K562 (cell line): ENCODE measurements around the gene TNIK. TPM values are rescaled to one million over a fixed set of nuclear protein-coding genes. Genes with fewer than 3 reads are reported as not detected.
A peak's percentile ranks its signal among the peaks of the same experiment; 100 is the strongest.

Source experiments
- ATAC-seq: fragments of 200-7000 bp; cut with Tn5 transposase; 3 replicates; pipeline ENCODE4 v1.9.1; 2020; ENCODE audit warnings: moderate library complexity
- BruUV-seq: library from RNA; stranded (reverse); fragments of 400-500 nt; replicated peaks from 2 replicates; lab custom pipeline; 2021; lab: Mats Ljungman, UMichigan
- CTCF ChIA-PET: fragments of 300-600 bp; formaldehyde crosslinking; extraction: SDS; loops from one replicate; lab custom pipeline; 2021; ENCODE audit warnings: low intra/inter-chr PET ratio; lab: Yijun Ruan, JAX
- POLR2A ChIA-PET: fragments of 300-600, 350-650 bp; sonication (Branson Sonifier 250); formaldehyde crosslinking; extraction: SDS; loops from one replicate; lab custom pipeline; 2021; ENCODE audit warnings: antibody characterized with exemption, inconsistent platforms; lab: Yijun Ruan, JAX
- DNase-seq, 4 experiments: peaks; one replicate each; pipeline versions ENCODE4 v3.0.0 to v3.0.0-alpha.2; 2011 to 2018; ENCODE audit warnings: low spot score in 3 of 4, mixed read lengths in 3 of 4; ENCODE audit errors: extremely low read depth in 1 of 4
- FAIRE-seq: peaks from 2 replicates; lab custom pipeline; 2011; peaks lifted over from hg19 to GRCh38; lab: Jason Lieb, UNC
- H2AFZ ChIP-seq: 2 replicates; pipeline ENCODE4 v1.6.0; 2011; ENCODE audit warnings: low read depth, low read length, control low read depth, inconsistent platforms
- H3K27ac ChIP-seq: fragments of 200-600 bp; 3 replicates; pipeline ENCODE4 v1.8.0; 2011; ENCODE audit warnings: low read depth, mild to moderate bottlenecking, control low read depth, inconsistent platforms, low read length, moderate library complexity, mixed read lengths; ENCODE audit errors: extremely low read depth
- H3K27me3 ChIP-seq, 2 experiments: fragments of 300-600 bp in 1 of 2; 2 replicates in 1 of 2; 3 replicates in 1 of 2; pipeline versions ENCODE4 v1.6.0 to v1.8.0; 2011; ENCODE audit warnings: inconsistent platforms in 2 of 2, low read length in 2 of 2, mild to moderate bottlenecking in 1 of 2, mixed read lengths in 1 of 2, moderate library complexity in 1 of 2; ENCODE audit not compliant: control insufficient read depth in 2 of 2, insufficient read depth in 2 of 2
- H3K36me3 ChIP-seq: fragments of 300-600 bp; 3 replicates; pipeline ENCODE4 v1.8.0; 2011; ENCODE audit warnings: mild to moderate bottlenecking, low read length, inconsistent platforms; ENCODE audit not compliant: control insufficient read depth, insufficient read depth
- H3K4me1 ChIP-seq, 2 experiments: fragments of 200-600 bp in 1 of 2; replicated peaks in 1 of 2; 2 replicates in 1 of 2; 3 replicates in 1 of 2; pipeline versions ENCODE4 v1.5.1 to v1.8.0; 2011; ENCODE audit warnings: inconsistent platforms in 2 of 2, low read length in 2 of 2, mild to moderate bottlenecking in 1 of 2, mixed read lengths in 1 of 2, moderate library complexity in 1 of 2; ENCODE audit not compliant: control insufficient read depth in 2 of 2, insufficient read depth in 2 of 2
- H3K4me2 ChIP-seq: 2 replicates; pipeline ENCODE4 v1.6.1; 2011; ENCODE audit warnings: low read length, control low read depth, inconsistent platforms, mixed read lengths; ENCODE audit not compliant: insufficient read depth
- H3K4me3 ChIP-seq: fragments of 200-600 bp; sonication (generic), shearing (Covaris generic); 2 replicates; pipeline ENCODE4 v1.5.1; 2016; ENCODE audit warnings: control low read depth, inconsistent platforms
- H3K79me2 ChIP-seq: fragments of 200-600 bp; 3 replicates; pipeline ENCODE4 v1.8.0; 2011; ENCODE audit warnings: low read length, inconsistent platforms; ENCODE audit not compliant: control insufficient read depth, insufficient read depth
- H3K9ac ChIP-seq, 2 experiments: 2 replicates each; pipeline versions ENCODE4 v1.6.0 to v1.6.1; 2011; ENCODE audit warnings: low read depth in 2 of 2, low read length in 2 of 2, control low read depth in 1 of 2, inconsistent platforms in 1 of 2, mild to moderate bottlenecking in 1 of 2, mixed read lengths in 1 of 2; ENCODE audit not compliant: insufficient read depth in 1 of 2
- H3K9me1 ChIP-seq: one replicate; pipeline ENCODE4 v1.6.0; 2011; ENCODE audit warnings: inconsistent platforms, mild to moderate bottlenecking, low read length, moderate library complexity; ENCODE audit not compliant: control insufficient read depth, insufficient read depth
- H3K9me3 ChIP-seq: replicated peaks from 2 replicates; pipeline ENCODE4 v1.5.1; 2011; ENCODE audit warnings: low read depth, low read length, inconsistent platforms; ENCODE audit not compliant: control insufficient read depth, insufficient read depth
- H4K20me1 ChIP-seq: replicated peaks from 2 replicates; pipeline ENCODE4 v1.6.1; 2011; ENCODE audit warnings: low read length, inconsistent platforms, mixed read lengths; ENCODE audit not compliant: control insufficient read depth, insufficient read depth
- BHLHE40 ChIP-seq: IDR thresholded peaks from 2 replicates; pipeline ENCODE4 v1.6.1; 2011; ENCODE audit warnings: low read length, improper control_type of control experiment
- CCNT2 ChIP-seq: IDR thresholded peaks from 2 replicates; pipeline ENCODE4 v1.6.1; 2011; ENCODE audit warnings: borderline replicate concordance, low read depth, mild to moderate bottlenecking, moderate library complexity, mixed read lengths, low read length; ENCODE audit not compliant: insufficient read length; ENCODE audit errors: extremely low read depth
- CREB3 ChIP-seq: fragments of 450-650 bp; conservative IDR thresholded peaks from 2 replicates; pipeline ENCODE4 v1.6.1; 2016; ENCODE audit warnings: missing genetic modification characterization, low read depth, mild to moderate bottlenecking, missing compliant biosample characterization, moderate library complexity
- EHMT2 ChIP-seq: fragments of 450-650 bp; IDR thresholded peaks from 2 replicates; pipeline ENCODE4 v1.6.1; 2018; ENCODE audit warnings: antibody characterized with exemption
- MYBL2 ChIP-seq, 2 experiments: fragments of 450-650 bp in 1 of 2; sonication (generic) in 1 of 2; formaldehyde crosslinking in 1 of 2; IDR thresholded peaks; 2 replicates each; pipeline versions ENCODE4 v1.6.1 to v1.8.1; 2017 to 2022; ENCODE audit warnings: borderline replicate concordance in 1 of 2, inconsistent platforms in 1 of 2, low read depth in 1 of 2, mild to moderate bottlenecking in 1 of 2, missing genetic modification reagents in 1 of 2, moderate library complexity in 1 of 2
- SIN3B ChIP-seq: fragments of 450-650 bp; IDR thresholded peaks from 2 replicates; pipeline ENCODE4 v1.6.1; 2017; ENCODE audit warnings: low read depth, mild to moderate bottlenecking, moderate library complexity
- SMAD1 ChIP-seq: fragments of 150-350 bp; IDR thresholded peaks from 2 replicates; pipeline ENCODE4 v1.6.1; 2014; ENCODE audit warnings: low read length, low read depth; ENCODE audit not compliant: partially characterized antibody
- TAL1 ChIP-seq: fragments of 450-650 bp; IDR thresholded peaks from 2 replicates; pipeline ENCODE4 v1.6.1; 2016; ENCODE audit warnings: mild to moderate bottlenecking
- THRAP3 ChIP-seq: fragments of 450-650 bp; IDR thresholded peaks from 2 replicates; pipeline ENCODE4 v1.6.1; 2016; ENCODE audit warnings: mild to moderate bottlenecking, inconsistent platforms, borderline replicate concordance
- ZNF280B ChIP-seq: fragments of 250-450 bp; sonication (Bioruptor Pico); IDR thresholded peaks from 2 replicates; pipeline ENCODE4 v1.5.1; 2021; ENCODE audit warnings: mild to moderate bottlenecking
- ZNF79 ChIP-seq: fragments of 250-450 bp; sonication (Bioruptor Pico); IDR thresholded peaks from 2 replicates; pipeline ENCODE4 v1.4.0; 2020; ENCODE audit warnings: low read depth, mild to moderate bottlenecking, moderate library complexity
- ZSCAN29 ChIP-seq: fragments of 450-650 bp; IDR thresholded peaks from 2 replicates; pipeline ENCODE4 v1.6.1; 2017
- WGBS: fragments of 100-300 bp; shearing (Covaris generic); methylation state at CpG from one replicate; pipeline ENCODE4 v1.1.6; 2016; ENCODE audit warnings: low coverage, mixed read lengths; ENCODE audit not compliant: insufficient coverage; ENCODE audit errors: missing lambda C conversion rate; 5-methylcytosine and 5-hydroxymethylcytosine counted together
- in situ Hi-C: fragments of 300-500 bp; cut with MboI; formaldehyde crosslinking; loops from 4 replicates; pipeline ENCODE4 v1.15.0; 2018; ENCODE audit warnings: inconsistent platforms, mixed read lengths
- intact Hi-C: fragments of 100-400 bp; cut with micrococcal nuclease; formaldehyde crosslinking; loops from 2 replicates; pipeline ENCODE4 v1.14.2; 2022
- polyA plus RNA-seq, 8 experiments: library from polyadenylated mRNA; depleted of rRNA in 4 of 8; stranded (reverse) in 5 of 8; unstranded in 3 of 8; fragments of >200 nt; fragmentation: Nextera tagmentation in 2 of 8; fragmentation: Illumina TruSeq in 1 of 8; extraction: Ambion mirVana in 2 of 8; extraction: Trizol in 1 of 8; gene quantifications; 2 replicates each; pipeline versions ENCODE4 v1.2.1 to v1.2.3, GENCODE V29; 2011 to 2014; ENCODE audit warnings: inconsistent platforms in 1 of 8, missing spikeins in 1 of 8
- total RNA-seq, 7 experiments: library from RNA; depleted of rRNA in 6 of 7; stranded (reverse); fragments of >200 nt in 6 of 7; fragmentation: Illumina TruSeq in 2 of 7; extraction: Trizol in 2 of 7; gene quantifications; 2 replicates each; pipeline versions ENCODE4 v1.2.1 to v1.2.3, GENCODE V29; 2011 to 2021; ENCODE audit warnings: low replicate concordance in 1 of 7
- TF ChIP-seq, protein P1 (sequence below): sonication (generic); formaldehyde crosslinking; IDR thresholded peaks from 2 replicates; pipeline ENCODE4 v1.8.0; 2022; ENCODE audit warnings: mild to moderate bottlenecking, missing genetic modification reagents

TNIK gene
- total and polyA plus RNA-seq, 9 of the 15 experiments (the other 6 are each of a cell fraction or from before 2014, with no cell fraction given): 6.6 to 39.0 (median 24.7) TPM

DNA sequence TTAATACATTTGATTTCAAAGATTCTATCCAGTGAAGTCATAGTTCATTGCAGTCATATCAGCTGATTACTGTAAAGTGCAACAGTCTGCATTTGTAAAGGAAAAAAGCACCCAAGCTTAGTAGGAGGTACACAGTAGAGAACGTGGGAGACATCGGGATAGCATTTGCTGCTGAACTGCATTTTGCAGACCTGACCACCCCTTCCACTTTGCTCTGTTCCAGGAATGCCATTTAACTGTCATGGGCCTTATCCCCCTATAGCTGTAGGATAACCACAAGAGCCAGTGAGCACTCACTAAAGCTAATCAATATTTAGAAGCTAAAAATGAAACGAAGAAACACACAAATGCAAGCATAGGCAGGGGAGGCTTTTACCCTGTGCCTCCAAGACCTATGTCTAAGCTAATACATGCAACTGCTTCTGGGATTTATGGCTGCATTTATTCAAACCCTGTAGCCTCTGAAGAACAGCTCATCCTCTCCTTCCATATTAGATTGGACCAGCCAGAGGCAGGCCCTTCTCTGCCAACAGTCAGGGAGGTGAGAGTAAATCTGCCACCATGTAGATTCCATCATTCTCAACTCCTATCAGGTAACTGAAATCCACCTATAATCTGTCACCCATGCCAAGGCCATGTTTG, 23.0 kb downstream of the TNIK start:
- no peak overlapping the region for H3K27ac ChIP-seq
- no TSS peak for BruUV-seq
- no peaks in the 10 kb centered on the region; the same call in 2 of the 3 replicates for H3K36me3 ChIP-seq
- no peak overlapping the region for H3K4me3 ChIP-seq
- H3K4me2 ChIP-seq: no peak overlapping the region
- H3K9me1 ChIP-seq: no peaks in the 10 kb centered on the region
- no peaks in the 10 kb centered on the region for H3K9me3 ChIP-seq
- no peak overlapping the region for H3K9ac ChIP-seq
- intact Hi-C loops (no loop called here), in situ Hi-C loops (no loop called here)
- ChIA-PET POLR2A (interaction anchor here (0.5 to 5.8 kb wide), 9 partner anchors 9 to 959 kb away, joined by 3 to 30 read pairs (median 3); no protein-coding TSS in a partner anchor), CTCF (no interaction called here)
- WGBS: 3% methylated on average over 3 of the region's 3 CpGs
- no peaks in the 10 kb centered on the region for H3K27me3 ChIP-seq
- FAIRE-seq (no peak), ATAC-seq (peak; percentile 11; the same call in 2 of the 3 replicates), DNase-seq (no peak)
- no peak overlapping the region for H2AFZ ChIP-seq
- H4K20me1 ChIP-seq: 0 out of 2 replicates have a peak, but pooled peaks cover 6% of the 10 kb centered on the region
- no peak for TF ChIP-seq THRAP3
- no peak for TF ChIP-seq SMAD1
- TF ChIP-seq ZNF280B (CRISPR knock-in tag): no peak
- TF ChIP-seq ZNF79 (CRISPR knock-in tag): no peak
- no peak for TF ChIP-seq CREB3 (tag)
- TF ChIP-seq ZSCAN29: no peak
- TF ChIP-seq TAL1: no peak
- TF ChIP-seq MYBL2 (IDR thresholded peaks at IDR 0.05; ENCODE audit: low read depth): no peak
- no peak for TF ChIP-seq MYBL2 (CRISPR knock-in tag; IDR thresholded peaks at IDR 0.05; ENCODE audit: borderline replicate concordance)
- no peak for TF ChIP-seq BHLHE40
- no peak for TF ChIP-seq EHMT2
- TF ChIP-seq CCNT2: no peak
- TF ChIP-seq, protein P1, sequence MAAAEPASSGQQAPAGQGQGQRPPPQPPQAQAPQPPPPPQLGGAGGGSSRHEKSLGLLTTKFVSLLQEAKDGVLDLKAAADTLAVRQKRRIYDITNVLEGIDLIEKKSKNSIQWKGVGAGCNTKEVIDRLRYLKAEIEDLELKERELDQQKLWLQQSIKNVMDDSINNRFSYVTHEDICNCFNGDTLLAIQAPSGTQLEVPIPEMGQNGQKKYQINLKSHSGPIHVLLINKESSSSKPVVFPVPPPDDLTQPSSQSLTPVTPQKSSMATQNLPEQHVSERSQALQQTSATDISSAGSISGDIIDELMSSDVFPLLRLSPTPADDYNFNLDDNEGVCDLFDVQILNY (CRISPR knock-in tag): no peak
- no peak for TF ChIP-seq SIN3B
- peaks cover 75% of the 10 kb centered on the region for H3K79me2 ChIP-seq
- H3K4me1 ChIP-seq: peaks cover 6 to 42% of the 10 kb centered on the region in 2 experiments
